GM21447 (cell line): Measurements from ENCODE around the gene DDX24.

ENCODE experiments used
- ATAC-seq: cut with Tn5 transposase; IDR thresholded peaks from one replicate; pipeline ENCODE4 v1.9.1; 2021; ENCODE audit not compliant: unreplicated experiment

The DDX24 gene

DNA sequence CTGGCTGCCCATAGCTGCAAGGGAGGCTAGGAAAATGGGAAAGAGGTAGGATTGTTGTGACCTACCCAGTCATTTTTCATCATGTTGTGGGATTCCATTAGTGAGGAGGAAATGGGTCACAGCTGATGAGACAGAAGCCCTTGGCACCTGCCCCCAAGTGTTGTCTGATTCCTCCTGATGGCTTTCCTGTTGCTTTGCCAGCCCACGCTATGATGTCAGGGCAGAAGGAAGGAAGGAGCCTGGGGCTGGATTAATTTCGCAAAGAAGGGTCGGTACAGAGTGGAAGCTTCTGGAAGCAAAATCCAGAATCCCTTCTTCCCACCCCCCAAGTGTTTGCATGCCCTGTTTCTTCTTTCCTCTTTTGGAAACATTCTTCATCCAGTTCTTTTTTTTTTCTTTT lies 46.1 kb downstream of the DDX24 start:
- ATAC-seq = no peak

- no peak for ATAC-seq
Measured at GRCh38 chr14:94031883-94032279, 49.1 kb downstream of the DDX24 start.

GRCh38 chr14:94031161-94031882 lies 49.7 kb downstream of the DDX24 start:
- ATAC-seq = no peak

DNA sequence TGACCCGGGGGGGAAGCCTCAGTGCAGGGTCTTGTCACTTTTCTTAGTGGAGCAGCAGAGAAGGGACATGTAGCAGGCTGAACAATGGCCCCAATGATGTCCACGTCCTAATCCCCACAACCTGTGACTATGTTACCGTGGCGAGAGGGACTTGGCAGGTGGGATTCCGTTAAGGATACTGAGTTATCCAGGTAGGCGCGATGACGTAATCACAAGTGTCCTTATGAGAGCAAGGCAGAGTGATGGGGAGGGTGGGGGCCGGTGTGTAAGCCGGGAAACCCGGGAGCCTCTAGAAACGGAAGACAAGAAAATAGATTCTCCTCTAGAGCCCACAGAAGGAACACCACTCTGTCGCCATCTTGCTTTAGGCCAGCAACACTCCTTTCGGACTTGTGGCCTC lies 50.4 kb downstream of the DDX24 start:
- ATAC-seq = no peak

- ATAC-seq = no peak
Measured at GRCh38 chr14:94029671-94030203, 51.3 kb downstream of the DDX24 start.

- ATAC-seq = no peak
Measured at GRCh38 chr14:94029265-94029664, 51.7 kb downstream of the DDX24 start.

DNA sequence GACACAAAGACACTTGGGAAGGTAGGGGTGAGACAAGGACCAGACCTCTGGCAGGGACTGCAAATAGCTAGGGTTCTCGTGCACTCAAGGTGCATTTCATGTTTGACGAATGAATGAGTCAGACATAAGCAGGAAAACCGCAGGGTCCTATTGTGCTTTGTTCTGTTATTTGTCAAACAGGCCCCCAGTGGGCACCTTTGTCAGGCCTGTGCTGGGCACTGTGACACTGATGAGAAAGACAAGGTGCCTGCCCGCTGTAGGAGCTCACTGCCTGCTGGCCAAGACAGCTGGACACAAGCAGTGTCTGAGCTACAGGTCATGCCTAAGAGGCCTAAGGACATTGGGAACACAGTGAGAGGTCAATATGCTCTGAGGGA lies 52.6 kb downstream of the DDX24 start:
- no peak for ATAC-seq

GRCh38 chr14:94027566-94028449 lies 53.2 kb downstream of the DDX24 start:
- no peak for ATAC-seq

DNA sequence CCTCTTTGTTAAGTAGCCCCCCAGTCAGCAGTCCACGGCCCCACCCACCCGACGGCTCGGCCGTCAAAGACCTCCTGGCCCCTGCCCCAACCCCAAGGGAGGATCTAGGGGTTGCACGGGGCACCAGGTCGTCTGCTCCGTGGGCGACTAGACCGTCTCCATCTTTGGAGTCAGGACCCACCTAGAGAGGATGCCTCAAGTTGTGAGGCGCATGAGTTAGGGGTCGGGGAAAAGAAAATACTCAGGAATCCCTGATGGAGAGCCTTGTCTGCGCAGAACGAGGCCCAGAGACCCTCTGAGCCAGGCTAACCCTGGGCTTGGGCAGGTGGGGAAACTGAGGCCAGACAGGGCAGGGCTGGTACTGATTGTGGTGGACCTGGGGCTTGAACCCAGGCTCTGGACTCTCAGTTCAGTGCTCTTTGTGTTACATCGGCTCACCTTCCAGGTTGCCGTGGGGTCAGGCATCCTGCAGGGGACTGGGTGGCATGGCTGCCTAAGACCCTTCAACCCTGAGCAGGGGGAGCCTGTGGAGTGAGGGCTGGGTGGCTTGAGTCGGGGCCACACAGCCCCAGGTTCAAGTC lies 54.0 kb downstream of the DDX24 start:
- ATAC-seq = no peak

DNA sequence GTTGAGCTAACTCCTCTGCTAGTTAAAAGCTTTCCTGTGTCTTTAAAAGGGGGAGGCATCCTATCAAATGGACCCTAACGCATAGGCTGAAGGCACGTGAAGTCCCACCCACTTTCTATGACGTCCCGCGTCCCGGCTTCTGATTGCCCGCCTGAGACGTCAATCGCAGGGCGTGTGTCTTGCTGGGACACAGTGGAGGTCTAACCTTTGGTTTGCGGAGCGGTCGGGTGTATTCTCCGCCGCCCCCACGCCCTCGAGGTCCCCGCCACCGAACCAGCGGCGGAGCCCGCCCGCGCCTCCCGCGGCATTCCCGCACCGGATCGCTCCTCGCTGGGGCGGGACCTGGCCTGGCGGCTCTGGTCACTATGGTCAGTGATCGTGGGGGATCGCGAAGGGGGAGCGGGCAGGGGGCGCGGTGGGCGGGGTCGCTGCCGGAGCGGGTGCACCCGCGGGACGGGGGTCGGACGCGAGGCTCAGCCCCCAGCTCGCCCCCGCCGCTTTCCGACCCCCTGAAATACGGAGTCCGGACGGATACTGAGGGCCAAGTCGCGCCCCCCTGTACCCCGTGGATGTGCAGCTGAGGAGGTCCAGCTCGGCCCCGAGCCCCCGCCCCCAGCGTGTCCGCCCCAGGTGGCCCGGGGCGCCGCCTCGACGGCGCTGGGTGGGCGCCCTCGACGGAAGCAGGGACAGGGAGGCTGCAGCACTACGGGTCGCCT lies 54.7 kb downstream of the DDX24 start, which contains the start of gene OTUB2:
Gene OTUB2, plus strand, starts transcription at position 168 of the 716 bp plus-strand sequence. Its CDS starts 198 bp downstream, at position 366.
- peak; percentile 99 for ATAC-seq

GRCh38 chr14:94025720-94026119 lies 55.3 kb downstream of the DDX24 start:
- ATAC-seq = no peak

GRCh38 chr14:94024549-94024948 lies 56.5 kb downstream of the DDX24 start:
- no peak for ATAC-seq

GRCh38 chr14:94022532-94023411 lies 58.2 kb downstream of the DDX24 start:
- no peak for ATAC-seq

GRCh38 chr14:94021416-94022157 lies 59.4 kb downstream of the DDX24 start:
- ATAC-seq = no peak

GRCh38 chr14:94021001-94021400 lies 60.0 kb downstream of the DDX24 start:
- ATAC-seq = no peak

- ATAC-seq = no peak
Measured at GRCh38 chr14:94020267-94020666, 60.7 kb downstream of the DDX24 start.

GRCh38 chr14:94019329-94019728 lies 61.7 kb downstream of the DDX24 start:
- ATAC-seq = no peak

DNA sequence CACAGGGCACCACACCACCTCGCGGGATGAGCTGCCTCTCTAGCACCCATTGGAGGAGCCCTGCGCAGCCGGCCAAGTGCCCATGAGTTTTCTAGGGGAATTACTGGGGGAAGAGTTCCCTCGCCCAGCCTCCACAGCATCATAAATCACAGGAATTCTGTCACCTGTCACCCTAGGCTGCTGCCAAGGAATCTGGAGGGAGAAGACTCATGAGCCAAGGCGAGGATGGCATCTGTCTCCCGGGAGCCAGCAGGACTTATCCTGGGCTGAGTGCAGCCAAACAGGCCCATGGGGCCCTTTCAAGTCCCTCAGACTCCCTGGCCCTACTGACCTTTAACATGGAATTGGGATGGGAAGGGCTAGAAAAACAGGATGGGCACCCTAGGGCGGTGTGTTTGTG lies 62.7 kb downstream of the DDX24 start:
- no peak for ATAC-seq

GRCh38 chr14:94016446-94016976 lies 64.5 kb downstream of the DDX24 start:
- ATAC-seq = no peak
